H1 (cell line): ENCODE data around the gene EME2.

ENCODE experiments used
- BACH1 ChIP-seq: IDR thresholded peaks from 2 replicates; pipeline ENCODE4 v1.6.1; 2012; ENCODE audit warnings: low read length, improper control_type of control experiment
- CEBPB ChIP-seq: IDR thresholded peaks from 2 replicates; pipeline ENCODE4 v1.6.1; 2012; ENCODE audit warnings: low read depth, low read length
- EZH2 ChIP-seq: fragments of 200-600 bp; sonication (generic); IDR thresholded peaks from 2 replicates; pipeline ENCODE4 v1.7.1; 2012; ENCODE audit warnings: low read depth, mild to moderate bottlenecking, moderate library complexity, low read length, inconsistent platforms; ENCODE audit not compliant: severe bottlenecking
- POLR2A ChIP-seq, 2 experiments: IDR thresholded peaks; 1 replicate in 1 of 2; 2 replicates in 1 of 2; pipeline ENCODE4 v1.6.1; 2011; ENCODE audit warnings: low read depth in 2 of 2, low read length in 2 of 2, mild to moderate bottlenecking in 2 of 2; ENCODE audit errors: control extremely low read depth in 1 of 2
- RNF2 ChIP-seq: fragments of 200-900, 300-1000 bp; sonication (generic); IDR thresholded peaks from 2 replicates; pipeline ENCODE4 v1.7.1; 2016; ENCODE audit warnings: borderline replicate concordance, low read depth, mild to moderate bottlenecking, antibody characterized with exemption, low read length; ENCODE audit not compliant: poor library complexity, severe bottlenecking; ENCODE audit errors: missing control alignments
- SP1 ChIP-seq: IDR thresholded peaks from 2 replicates; pipeline ENCODE4 v1.6.1; 2011; ENCODE audit warnings: low read depth, low read length
- SUZ12 ChIP-seq: fragments of 200-600 bp; sonication (generic); IDR thresholded peaks from 2 replicates; pipeline ENCODE4 v1.6.1; 2012; ENCODE audit warnings: mild to moderate bottlenecking, inconsistent platforms, low read length, moderate library complexity, mixed read lengths
- TF ChIP-seq, protein P1 (sequence below), 3 experiments: IDR thresholded peaks; 1 replicate in 2 of 3; 2 replicates in 1 of 3; pipeline versions ENCODE4 v1.5.1 to v1.6.1; 2011; ENCODE audit warnings: low read length in 3 of 3, mild to moderate bottlenecking in 3 of 3, inconsistent platforms in 2 of 3, low read depth in 1 of 3, moderate library complexity in 1 of 3; ENCODE audit not compliant: insufficient read depth in 1 of 3; ENCODE audit errors: control extremely low read depth in 1 of 3

DNA sequence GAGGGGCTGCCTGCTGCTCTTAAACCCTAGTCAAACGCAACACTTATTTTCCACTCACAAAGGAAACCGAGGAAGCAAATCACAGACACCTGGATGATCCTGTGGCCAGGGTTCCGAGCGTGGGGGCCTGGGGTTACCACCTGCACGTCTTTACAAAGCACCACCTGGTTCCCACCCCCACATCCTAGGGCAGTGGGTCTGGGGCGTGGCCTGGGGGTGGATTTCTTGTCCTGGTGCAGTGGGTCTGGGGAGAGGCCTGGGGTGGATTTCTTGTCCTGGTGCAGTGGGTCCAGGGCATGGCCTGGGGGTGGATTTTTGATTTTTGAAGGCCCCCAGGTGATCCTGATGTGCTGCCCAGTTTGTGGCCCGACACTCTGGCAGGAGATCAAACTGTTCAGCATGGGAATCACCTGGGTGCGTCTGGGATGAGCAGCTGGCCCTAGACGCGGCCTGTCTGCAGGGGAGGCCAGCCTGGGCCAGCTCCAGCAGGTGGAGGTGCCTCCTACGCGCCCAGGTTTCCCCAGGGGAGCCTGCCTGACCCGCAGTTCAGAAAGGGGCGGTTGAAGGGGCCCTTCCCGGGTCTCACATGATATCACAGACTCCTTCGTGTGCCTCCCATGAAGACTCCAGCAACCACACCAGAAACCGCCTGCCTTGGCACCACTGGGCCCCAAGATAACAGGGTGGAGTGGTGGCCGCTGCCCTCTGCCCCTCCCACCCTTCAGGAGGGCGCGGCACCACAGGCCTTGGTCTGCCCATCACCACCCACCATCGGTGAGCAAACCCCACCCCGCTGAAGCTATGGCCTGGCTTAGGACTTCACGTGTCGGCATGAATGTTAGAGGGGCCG, 47.7 kb downstream of the EME2 start:
- TF ChIP-seq EZH2: no peak
- TF ChIP-seq, protein P1, sequence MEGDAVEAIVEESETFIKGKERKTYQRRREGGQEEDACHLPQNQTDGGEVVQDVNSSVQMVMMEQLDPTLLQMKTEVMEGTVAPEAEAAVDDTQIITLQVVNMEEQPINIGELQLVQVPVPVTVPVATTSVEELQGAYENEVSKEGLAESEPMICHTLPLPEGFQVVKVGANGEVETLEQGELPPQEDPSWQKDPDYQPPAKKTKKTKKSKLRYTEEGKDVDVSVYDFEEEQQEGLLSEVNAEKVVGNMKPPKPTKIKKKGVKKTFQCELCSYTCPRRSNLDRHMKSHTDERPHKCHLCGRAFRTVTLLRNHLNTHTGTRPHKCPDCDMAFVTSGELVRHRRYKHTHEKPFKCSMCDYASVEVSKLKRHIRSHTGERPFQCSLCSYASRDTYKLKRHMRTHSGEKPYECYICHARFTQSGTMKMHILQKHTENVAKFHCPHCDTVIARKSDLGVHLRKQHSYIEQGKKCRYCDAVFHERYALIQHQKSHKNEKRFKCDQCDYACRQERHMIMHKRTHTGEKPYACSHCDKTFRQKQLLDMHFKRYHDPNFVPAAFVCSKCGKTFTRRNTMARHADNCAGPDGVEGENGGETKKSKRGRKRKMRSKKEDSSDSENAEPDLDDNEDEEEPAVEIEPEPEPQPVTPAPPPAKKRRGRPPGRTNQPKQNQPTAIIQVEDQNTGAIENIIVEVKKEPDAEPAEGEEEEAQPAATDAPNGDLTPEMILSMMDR (IDR thresholded peaks at IDR 0.05; ENCODE audit: control extremely low read depth in 1 of 3, insufficient read depth in 1 of 3, low read depth in 1 of 3, low read length in 3 of 3): no peak
- TF ChIP-seq CEBPB: no peak
- TF ChIP-seq SUZ12: no peak
- TF ChIP-seq SP1: no peak
- no peak for TF ChIP-seq POLR2A (IDR thresholded peaks at IDR 0.05; ENCODE audit: control extremely low read depth in 1 of 2, low read depth in 2 of 2, low read length in 2 of 2)
- no peak for TF ChIP-seq RNF2
- TF ChIP-seq BACH1: no peak
